Stimulated activated CD4-positive, alpha-beta T cell treated with anti-CD3 and anti-CD28 coated beads, TNF-alpha, amount 100 ng/mL, for 4 hours (primary cell): ENCODE measurements around the gene TBP.
"Not testable (repeated sequence)": the region's sequence is repeated elsewhere in the genome, so short reads cannot be mapped to it uniquely, and the experiment has no call there.

Experiments
- DNase-seq, 3 experiments: peaks; one replicate each; pipeline ENCODE4 v3.0.0-alpha.2; 2020; ENCODE audit warnings: low read depth in 3 of 3

The TBP gene

DNA sequence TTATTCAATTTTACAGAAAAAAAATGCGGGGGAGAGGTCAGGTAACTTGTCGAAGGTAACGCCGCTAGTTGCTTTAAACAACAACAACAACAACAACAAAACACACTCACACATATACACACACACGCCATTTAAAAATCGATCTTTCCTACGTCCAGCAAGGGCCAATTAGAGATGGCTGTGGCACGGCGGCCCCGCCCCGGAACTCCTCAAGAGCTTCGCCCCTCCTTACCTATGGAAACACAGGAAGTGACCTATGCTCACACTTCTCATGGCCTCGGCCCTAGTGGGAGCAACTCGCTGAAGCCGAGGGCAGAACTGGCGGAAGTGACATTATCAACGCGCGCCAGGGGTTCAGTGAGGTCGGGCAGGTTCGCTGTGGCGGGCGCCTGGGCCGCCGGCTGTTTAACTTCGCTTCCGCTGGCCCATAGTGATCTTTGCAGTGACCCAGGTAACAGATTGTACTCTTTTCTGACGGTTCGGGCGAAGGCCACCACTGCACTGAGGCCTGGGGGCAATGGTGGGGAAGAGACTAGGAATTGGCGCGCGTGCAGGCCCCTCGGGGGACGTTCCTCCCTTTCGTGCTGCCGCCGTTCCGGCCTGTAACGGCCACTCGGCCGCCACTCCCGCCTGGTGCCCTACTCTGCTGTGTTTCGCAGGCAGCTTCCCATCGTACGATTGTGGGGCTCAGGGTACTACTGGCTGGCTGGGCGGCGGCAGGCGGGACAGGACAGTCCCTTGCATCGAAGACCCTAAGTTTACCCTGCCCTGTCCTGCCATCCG, at the start of gene TBP:
TBP (plus strand) TSS at position 357 of the 783 bp plus-strand sequence. CDS start 2,661 bp downstream, outside the sequence.
- peak; percentile 85 to 95 (median 92) for DNase-seq

DNA sequence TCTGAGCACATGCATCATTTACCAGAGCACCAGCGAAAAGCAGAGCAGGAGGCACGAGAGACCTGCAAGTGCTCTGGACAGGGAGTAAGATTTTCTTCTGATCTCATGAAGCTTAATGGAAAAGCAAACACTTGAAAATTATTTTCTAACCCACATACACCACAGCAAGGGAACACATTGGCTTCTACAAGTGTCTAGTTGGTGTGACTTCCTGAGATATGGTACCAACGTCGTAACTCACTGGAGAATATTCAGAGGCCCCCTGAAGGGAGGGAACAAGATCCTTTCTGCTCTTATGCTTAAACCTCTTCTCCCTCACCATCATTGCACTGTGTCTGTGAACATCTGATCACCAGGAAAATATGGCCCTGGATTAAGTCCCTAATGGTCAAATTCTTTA, 49.7 kb upstream of the TBP start:
- DNase-seq = no peak

DNA sequence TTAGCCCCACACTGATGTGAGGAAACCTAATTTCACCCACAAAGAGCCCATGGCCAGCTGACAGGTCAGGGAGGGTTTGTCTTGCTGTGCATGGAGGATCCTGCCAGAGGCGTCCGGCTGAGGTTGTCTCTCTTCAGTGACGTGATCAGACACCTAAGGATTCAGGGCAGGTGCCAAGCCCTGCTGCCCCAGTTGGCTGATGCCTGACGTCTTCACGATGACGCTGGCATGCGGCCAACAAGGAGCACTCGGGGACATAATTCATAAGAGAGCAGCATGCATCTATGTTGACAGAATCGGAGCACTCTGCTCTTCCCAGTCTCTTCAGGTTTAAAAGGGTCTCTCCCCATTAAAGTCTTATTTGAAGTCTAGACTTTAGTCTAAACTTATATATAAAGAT, 48.9 kb upstream of the TBP start:
- no peak for DNase-seq

DNA sequence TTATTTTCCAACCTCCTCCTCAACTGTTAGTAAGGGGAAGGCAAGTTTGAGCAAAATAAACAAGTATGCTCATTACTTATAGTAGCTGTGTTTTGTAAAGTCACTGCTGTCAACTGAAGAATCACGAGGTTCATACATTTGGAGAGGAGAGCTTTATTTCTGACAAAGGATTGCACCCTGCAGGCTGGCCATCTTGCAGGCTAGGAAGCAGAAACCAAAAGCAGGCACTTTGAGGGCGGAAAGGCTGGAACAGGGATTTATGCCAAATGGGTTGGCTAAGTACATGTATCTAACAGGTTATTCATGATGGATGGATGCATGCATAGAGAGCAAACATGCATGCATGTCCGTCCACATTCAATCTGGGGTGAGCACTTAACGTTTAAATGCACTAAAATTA, 47.7 kb upstream of the TBP start:
- no peak for DNase-seq

DNA sequence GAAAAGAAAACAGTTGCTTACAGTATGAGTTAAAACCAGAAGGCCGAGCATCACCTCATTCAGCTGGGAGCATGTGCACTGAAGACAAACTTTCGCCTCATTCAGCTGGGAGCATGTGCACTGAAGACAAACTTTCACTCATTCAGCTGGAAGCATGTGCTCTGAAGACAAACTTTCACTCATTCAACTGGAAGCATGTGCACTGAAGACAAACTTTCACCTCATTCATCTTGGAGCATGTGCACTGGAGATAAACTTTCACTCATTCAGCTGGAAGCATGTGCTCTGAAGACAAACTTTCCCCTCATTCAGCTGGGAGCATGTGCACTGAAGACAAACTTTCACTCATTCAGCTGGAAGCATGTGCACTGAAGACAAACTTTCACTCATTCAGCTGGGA, 46.4 kb upstream of the TBP start:
- DNase-seq = not testable (repeated sequence)

DNA sequence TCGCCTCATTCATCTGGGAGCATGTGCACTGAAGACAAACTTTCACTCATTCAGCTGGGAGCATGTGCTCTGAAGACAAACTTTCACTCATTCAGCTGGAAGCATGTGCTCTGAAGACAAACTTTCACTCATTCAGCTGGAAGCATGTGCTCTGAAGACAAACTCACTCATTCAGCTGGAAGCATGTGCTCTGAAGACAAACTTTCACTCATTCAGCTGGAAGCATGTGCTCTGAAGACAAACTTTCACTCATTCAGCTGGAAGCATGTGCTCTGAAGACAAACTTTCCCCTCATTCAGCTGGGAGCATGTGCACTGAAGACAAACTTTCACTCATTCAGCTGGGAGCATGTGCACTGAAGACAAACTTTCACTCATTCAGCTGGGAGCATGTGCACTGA, 45.9 kb upstream of the TBP start:
- not testable (repeated sequence) for DNase-seq

DNA sequence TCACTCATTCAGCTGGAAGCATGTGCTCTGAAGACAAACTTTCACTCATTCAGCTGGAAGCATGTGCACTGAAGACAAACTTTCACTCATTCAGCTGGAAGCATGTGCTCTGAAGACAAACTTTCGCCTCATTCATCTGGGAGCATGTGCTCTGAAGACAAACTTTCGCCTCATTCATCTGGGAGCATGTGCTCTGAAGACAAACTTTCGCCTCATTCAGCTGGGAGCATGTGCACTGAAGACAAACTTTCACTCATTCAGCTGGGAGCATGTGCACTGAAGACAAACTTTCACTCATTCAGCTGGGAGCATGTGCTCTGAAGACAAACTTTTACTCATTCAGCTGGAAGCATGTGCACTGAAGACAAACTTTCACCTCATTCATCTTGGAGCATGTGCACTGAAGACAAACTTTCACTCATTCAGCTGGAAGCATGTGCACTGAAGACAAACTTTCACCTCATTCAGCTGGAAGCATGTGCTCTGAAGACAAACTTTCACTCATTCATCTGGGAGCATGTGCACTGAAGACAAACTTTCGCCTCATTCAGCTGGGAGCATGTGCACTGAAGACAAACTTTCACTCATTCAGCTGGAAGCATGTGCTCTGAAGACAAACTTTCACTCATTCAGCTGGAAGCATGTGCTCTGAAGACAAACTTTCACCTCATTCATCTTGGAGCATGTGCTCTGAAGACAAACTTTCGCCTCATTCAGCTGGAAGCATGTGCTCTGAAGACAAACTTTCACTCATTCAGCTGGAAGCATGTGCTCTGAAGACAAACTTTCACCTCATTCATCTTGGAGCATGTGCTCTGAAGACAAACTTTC, 45.1 kb upstream of the TBP start:
- DNase-seq = not testable (repeated sequence)

DNA sequence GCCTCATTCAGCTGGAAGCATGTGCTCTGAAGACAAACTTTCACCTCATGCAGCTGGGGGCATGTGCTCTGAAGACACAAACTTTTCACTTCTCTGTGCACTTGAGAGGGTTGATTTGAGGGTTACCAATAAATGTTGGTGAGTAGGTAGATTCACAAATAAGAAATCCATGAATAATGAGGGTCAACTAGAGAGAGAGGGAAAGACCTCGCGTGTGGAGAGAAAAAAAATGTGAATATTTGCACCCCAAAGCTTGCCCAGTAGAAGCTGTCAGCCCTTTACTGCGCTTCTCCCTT, 44.5 kb upstream of the TBP start:
- no peak for DNase-seq

DNA sequence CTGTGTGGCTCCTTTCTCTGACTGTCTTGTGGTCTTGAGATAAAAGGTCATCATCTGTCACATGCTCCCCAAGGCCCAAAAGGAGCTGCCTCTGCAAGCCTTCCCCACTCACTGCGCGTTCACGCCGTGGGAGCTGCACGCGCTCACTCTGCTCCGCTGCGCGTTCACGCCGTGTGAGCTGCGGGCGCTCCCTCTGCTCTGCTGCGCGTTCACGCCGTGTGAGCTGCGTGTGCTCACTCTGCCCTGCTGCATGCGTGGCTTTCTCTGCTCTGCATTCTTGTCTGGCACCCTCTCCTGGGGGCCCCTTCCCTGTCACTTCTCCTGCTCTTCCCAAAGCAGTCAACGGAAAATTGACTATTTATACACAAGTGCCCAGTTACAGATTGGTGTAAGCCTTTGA, 43.5 kb upstream of the TBP start:
- no peak for DNase-seq

DNA sequence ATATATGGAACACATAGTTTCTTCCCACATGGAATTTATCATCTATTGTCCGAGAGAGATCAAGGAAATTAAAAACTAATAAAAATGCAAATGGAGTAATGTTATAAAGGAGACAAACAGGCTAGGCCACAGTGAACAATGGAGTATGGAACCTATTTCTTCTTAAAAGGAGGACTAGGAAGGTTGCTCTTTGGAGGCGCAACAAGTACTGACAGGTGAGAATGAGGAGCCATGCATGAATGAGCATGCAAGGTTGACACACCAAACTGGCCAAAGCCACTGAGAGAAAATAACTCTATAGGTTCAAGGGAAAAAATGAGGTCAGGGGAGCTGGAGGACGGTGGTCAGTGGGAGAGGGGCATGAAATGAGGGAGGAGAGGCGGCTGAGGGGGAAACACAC, 41.9 kb upstream of the TBP start:
- DNase-seq = no peak

DNA sequence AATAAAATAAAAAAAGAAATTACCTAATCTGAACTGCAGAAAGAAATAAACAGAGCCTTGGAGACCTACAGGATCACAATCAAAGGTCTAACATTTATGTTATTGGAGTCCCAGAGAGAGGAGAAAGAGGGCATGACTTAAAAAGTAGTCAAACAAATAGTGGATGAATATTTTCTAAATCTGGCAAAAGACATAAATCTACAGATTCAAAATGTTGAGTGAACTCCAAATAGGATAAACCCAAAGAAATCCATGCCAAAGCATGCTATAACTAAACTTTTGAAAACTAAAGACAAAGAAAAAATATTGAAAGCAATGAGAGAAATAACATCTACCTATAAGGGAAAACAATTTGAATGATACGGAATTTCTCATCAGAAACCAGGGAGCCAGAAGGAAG, 39.3 kb upstream of the TBP start:
- no peak for DNase-seq

DNA sequence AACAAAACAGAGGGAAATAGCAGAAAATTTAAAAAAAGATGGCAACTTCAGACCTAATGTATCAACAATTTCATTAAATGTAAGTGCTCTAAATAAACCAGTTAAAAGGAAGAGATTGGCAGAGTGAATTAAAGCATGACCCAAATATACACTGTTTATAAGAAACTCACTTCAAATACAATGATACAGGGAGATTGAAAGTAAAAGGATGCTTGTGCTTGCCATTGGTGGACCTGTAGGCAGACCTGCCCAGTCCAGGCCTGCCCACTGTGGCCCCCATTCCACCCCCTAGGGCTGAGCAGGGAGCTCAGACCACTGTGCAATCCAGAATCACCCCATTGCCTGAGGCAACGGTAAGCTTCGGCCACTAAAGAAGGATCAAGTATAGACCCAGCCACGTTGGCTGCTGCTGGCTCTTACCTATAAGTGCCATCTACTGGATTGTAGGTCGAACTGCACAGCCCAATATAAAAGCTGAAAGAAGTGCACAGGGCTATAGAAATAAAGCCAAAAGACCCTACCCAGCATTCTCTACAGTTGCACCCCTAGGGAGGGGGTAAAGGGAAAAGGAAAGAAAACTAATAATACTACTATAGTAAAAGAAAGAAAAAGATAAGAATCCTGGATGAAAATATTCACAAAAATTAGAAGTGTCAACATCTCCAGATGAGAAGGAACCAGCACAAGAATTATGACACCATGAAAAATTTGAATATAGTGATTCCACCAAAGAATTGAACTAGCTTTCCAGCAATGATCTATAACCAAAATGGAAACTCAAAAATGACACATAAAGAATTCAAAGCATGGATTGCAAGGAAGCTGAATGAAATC, 37.2 kb upstream of the TBP start:
- peak in 1 of 3 experiments; percentile 10 for DNase-seq

DNA sequence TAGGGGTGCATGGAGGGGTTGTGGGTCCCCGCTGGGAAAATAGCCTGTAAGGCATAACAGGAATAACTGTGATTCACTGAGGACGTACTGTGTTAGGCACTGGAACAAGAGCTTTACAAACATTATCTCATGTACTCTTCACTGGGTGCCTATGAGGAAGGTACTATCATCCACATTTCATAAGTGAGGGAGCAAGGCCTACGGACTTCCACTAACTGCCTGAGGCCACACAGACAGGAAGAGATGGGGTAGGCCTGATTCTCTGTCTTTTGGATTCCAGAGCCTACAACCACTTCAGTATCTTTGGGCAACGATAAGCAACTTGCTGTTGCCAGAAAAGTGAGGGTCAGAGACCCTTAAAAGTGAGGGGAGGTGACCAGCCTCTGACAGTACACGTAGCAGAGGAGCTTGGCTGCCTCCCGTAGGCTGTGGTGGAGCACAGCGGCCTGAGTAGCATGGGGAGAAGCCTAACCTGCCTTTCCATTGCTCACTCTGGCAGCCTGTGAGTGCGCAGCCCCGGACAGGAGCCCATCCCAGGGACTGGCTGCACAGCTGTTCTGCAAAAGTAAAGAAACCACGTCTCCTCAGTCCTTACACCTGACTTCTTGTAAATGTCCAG, 31.5 kb upstream of the TBP start:
- DNase-seq = no peak

DNA sequence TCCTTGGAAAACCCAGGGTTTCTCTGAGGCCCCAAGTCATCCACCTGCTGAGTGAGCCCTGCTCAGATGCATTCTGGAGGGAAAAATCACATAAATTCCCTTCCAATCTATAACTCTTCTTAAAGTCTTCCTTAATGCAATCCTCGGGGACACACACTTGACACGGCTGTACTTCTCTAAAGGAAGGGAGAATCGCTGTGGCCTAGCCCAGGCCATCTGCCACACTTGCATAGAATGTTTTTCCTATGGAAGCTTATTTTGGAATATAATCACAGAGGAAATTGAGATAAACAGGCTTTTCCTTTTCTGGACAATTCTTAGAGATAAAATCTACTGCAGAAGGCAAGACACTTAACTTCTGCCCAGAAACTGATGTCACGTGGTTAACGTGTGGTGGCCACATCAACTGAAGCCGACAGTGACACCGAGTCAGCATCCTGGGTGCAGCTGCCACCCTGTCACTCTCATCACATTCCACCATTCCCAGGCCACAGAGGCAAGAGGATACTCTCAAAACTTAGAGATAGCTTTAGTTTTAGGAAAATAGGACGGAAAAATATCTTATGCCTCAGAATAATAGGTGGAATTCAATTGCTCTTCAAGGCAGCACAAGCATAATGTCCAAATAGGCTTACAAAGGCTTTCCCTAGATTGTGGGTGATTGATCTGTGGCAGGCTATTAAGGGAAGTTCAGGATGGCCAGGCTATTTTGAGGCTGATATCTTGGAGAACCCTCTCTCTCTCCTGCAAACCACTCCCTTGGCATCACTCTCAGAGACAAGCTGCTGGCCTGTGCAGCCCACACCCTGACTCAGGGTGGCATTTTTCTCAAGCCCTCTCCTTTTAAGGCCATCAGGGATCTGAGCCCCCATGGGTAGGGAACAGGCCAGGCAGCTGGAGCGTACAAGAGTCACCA, 30.7 kb upstream of the TBP start:
- no peak for DNase-seq

DNA sequence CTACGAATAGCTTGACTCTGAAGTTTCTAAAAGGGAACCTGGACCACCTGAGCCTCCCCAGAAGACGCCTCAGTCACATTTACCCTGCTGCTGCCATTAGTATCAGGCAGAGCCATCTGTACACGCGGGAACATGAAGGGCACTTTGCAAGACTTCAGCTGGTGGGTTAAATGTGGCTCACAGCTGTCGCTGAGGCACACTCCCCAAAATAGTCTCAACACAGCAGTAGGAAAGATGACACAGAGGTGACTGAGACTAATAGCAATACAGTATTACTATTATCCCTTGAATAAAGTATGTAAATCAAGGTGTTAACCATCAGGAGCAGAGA, 30.0 kb upstream of the TBP start:
- DNase-seq = no peak

DNA sequence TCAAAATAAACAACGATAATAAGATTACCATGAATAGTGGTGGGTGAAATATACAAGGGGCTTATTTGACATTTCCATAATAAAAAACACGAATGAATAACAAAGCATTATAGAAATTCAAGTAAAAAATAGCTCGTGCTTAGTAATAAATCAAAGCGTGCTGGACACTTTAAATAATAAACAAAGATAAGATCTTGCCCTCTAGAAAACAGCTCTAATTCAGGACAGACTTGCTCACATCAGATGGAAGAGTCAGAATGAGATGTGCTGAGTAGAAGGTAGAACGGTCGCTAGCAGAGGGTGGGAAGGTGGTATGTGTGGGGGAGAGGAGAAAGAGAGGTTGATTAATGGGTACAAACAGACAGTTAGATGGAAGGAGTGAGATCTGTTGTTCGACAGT, 28.4 kb upstream of the TBP start:
- no peak for DNase-seq

DNA sequence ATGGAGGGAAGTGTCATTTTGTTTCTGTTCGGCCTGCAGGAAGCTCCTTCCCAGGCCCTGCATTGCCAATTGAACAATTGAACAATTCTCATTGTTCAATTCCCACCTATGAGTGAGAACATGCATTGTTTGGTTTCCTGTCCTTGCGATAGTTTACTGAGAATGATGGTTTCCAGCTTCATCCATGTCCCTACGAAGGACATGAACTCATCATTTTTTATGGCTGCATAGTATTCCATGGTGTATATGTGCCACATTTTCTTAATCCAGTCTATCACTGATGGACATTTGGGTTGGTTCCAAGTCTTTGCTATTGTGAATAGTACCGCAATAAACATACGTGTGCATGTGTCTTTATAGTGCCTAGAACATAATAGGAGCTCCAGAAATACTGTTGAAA, 26.2 kb upstream of the TBP start:
- DNase-seq = not testable (repeated sequence)

DNA sequence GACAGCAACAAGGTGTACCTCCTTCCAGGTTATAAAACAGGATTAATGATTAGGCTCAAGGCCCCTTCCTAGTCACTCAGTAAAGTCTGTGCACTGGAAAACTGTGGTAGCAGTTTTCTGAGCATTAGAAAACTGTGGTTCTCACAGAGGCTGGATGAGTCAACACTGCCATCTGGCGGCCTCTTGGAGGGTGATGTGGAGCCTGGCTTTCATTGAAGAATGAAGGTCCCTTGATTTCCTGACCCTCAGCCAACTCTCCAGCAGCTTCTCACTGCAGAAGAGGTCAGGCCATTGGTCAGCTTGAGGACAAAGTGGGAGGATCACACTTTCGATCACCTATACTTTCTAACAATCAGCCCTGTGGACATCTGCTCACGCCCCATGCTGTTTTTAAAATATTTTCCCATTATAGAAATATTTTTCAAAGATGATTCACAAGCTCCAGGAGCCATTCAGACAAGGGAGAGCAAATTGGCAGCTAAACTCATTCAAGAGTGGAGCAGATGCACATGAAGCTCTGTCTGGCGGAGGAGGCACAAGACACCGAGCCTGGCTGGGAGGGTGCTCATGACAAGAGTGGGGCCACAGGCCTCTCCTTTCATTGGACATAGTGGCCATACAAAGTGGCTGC, 24.2 kb upstream of the TBP start:
- DNase-seq = peak; percentile 30 to 42 (median 42)

DNA sequence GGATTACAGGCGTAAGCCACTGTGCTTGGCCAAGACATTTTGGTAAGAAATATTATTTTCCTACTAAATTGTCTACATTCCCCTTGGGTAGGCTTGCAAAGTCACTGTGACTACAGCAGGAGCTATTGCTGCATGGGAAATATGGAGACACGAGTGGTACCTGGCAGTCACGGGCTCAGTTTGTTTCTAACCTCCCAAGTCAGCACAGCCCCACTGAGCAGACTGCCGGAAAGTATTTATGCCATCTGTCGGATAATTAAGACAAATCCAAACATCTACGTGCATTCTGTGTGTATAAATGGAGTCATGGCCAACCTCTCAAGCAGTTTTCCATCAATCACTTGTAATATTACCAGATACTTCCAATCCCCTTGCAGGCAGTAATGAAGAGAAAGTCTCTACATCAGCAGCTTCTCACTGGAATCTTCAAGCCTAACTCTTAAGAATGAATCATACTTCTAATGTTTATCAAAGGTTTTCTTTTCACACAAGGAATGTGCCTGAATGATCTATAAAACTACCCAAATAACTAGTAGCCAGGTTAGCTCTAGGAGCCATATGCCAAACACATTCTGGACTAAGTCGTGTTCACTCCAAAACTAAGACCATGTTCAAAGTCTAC, 21.2 kb upstream of the TBP start:
- no peak for DNase-seq

DNA sequence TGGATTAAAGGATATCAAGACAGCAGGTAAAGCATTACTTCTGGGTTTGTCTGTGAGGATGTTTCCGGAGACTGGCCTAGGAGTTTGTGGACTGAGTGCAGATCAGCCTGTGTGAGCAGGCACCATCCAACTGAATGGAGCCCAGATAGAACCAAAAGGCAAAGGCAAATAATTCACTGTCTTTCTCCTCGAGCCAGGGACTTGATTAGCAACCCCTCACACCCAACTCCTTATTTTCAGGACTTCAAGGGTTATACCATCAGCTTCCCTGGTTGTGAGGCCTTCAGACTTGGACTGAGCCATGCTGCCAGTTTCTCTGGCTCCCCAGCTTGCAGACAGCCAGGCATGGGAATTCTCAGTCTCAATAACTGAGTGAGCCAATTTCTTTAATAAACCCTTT, 20.4 kb upstream of the TBP start:
- no peak for DNase-seq
